Prostate gland (tissue), 2 donors: ENCODE measurements around the gene RAP2C.

Experiments used
- POLR2A ChIP-seq: fragments of 450-650 bp; IDR thresholded peaks from one replicate; pipeline ENCODE4 v1.6.1; 2016; ENCODE audit warnings: antibody characterized with exemption, mild to moderate bottlenecking
- POLR2AphosphoS5 ChIP-seq: sonication (generic); formaldehyde crosslinking; IDR thresholded peaks from one replicate; pipeline ENCODE4 v1.6.1; 2017; ENCODE audit warnings: antibody characterized with exemption
- TF ChIP-seq, protein P1 (sequence below), 4 experiments: fragments of 200-600 bp in 2 of 4; fragments of 450-650 bp in 2 of 4; sonication (generic) in 2 of 4; IDR thresholded peaks; 1 replicate in 3 of 4; 2 replicates in 1 of 4; pipeline ENCODE4 v1.5.1; 2016 to 2019; ENCODE audit warnings: antibody characterized with exemption in 4 of 4, mild to moderate bottlenecking in 2 of 4, moderate library complexity in 2 of 4

DNA sequence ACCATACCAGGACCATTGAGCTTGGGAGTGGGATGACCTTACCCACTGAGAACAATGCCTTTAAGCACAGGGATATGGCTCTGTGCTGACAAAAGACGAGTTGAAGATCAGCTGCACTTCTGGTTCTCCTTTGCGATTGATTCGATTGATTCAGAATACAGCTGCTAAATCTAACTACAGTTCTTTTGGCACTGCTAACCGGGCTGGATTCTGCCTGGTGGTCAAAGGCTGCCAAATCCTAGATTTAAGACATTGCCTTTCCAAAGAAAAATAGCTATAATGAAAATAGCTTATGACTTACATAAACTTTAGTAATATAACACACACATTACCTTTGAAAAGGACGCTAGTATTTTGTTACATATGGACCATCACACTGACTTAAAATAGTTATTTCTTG is 18.3 kb downstream of the RAP2C start:
- no peak for TF ChIP-seq POLR2A
- TF ChIP-seq, protein P1, sequence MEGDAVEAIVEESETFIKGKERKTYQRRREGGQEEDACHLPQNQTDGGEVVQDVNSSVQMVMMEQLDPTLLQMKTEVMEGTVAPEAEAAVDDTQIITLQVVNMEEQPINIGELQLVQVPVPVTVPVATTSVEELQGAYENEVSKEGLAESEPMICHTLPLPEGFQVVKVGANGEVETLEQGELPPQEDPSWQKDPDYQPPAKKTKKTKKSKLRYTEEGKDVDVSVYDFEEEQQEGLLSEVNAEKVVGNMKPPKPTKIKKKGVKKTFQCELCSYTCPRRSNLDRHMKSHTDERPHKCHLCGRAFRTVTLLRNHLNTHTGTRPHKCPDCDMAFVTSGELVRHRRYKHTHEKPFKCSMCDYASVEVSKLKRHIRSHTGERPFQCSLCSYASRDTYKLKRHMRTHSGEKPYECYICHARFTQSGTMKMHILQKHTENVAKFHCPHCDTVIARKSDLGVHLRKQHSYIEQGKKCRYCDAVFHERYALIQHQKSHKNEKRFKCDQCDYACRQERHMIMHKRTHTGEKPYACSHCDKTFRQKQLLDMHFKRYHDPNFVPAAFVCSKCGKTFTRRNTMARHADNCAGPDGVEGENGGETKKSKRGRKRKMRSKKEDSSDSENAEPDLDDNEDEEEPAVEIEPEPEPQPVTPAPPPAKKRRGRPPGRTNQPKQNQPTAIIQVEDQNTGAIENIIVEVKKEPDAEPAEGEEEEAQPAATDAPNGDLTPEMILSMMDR (IDR thresholded peaks at IDR 0.05) = no peak
- TF ChIP-seq POLR2AphosphoS5 = no peak
